Measurements from ENCODE around the gene CPLX3.

Gene CPLX3

GRCh38 chr15:74807282-74807681 lies 19.1 kb upstream of the CPLX3 start:
- DNase-seq, result no peak

GRCh38 chr15:74808078-74808839 lies 18.2 kb upstream of the CPLX3 start:
- DNase-seq, result no peak

DNA sequence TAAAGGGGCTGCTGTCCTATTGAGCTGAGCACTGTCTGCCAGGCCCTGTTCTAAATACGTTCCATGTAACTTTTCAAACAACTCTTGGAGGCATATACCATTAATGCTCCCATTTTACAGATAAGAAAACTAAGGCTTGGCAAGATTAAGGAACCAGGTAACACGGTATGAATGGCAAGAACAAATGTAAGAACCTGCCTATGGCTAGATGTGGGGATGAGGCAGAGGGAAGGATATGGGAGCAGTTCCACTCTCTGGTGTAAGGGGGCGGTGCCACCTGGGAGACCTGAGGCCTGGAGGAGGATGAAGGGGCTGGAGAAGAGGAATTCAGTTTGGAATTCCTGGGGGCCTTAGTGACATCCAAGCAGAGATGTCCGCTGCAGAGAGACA lies 17.6 kb upstream of the CPLX3 start:
- no peak for DNase-seq

- no peak for DNase-seq
Observed at GRCh38 chr15:74809242-74809641, 17.2 kb upstream of the CPLX3 start.

GRCh38 chr15:74809956-74810355 lies 16.5 kb upstream of the CPLX3 start:
- no peak for DNase-seq

GRCh38 chr15:74812533-74812932 lies 13.9 kb upstream of the CPLX3 start, which contains the start of gene LMAN1L:
TSS of gene LMAN1L (plus strand) at chr15:74812835. CDS start at chr15:74812855, 20 bp downstream.
- no peak for DNase-seq

- DNase-seq, result no peak
Observed at GRCh38 chr15:74815121-74815934, 11.1 kb upstream of the CPLX3 start.

DNA sequence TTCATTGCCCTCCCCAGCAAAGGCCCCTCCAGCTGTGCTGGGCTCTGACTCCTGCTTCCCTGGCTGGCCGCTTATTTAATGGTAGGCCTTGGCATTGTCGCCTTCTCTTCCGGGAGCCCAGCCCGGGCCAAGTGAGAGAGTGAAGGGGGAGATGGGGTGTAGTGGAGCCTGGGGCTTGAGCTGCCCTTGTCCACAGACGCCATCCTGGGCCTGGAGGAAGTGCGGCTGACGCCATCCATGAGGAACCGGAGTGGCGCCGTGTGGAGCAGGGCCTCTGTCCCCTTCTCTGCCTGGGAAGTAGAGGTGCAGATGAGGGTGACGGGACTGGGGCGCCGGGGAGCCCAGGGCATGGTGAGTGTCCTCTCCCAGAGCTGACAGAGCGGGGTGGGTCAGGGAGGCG lies 10.5 kb upstream of the CPLX3 start:
- DNase-seq, result no peak

DNA sequence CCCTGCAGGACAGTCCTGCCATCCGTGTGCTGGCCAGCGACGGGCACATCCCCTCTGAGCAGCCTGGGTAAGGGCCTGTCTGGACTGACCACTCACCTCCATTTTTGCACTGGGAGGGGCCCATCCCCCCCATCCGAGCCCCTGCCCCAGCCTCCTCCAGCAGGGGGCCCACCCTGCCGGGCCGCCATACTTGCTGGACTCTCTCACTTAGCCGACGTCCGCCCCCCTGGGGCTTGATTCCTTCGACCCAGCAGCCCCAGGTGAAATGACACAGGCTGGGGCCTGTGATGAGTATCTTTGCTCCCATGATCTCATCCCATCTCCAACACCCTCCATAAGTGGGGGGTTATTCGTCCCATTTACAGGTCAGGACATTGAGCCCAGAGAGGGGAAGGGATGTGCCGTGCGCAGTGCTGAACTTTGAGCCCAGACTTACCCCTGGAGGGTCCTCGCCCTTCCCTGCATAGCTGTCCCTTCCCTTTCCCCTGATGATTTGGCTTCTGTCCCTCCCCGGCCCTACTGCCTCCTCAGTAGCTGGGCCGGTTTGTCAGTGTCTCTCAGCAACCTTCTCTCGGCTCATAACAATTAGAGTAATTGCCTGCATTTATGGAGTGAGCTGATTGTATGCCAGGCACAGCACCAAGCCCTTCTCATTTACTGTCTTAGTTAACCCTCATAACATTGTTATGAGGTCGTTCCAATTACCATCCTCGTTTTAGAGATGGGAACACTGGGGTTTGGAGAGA lies 9.6 kb upstream of the CPLX3 start:
- DNase-seq, result no peak

- DNase-seq, result no peak
Observed at GRCh38 chr15:74817370-74817737, 9.1 kb upstream of the CPLX3 start.

DNA sequence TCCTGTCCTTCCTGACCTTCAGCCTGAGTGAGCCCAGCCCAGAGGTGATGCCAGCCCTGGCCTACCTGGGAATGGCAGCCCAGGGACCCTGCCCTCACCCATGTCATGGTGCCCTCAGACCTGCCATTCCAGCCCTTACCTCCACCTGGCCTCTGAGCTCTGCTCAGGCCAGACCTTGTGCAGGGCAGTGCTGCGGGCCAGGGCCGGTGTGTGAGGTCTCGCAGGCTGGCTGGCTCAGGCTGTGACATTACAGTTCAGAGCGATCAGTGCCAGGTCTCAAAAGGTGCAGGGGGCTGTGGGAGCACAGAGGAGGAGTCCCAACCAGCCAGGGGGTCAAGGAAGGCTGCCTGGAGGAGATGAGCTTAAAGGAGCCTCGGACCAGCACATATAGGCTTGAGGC lies 6.4 kb upstream of the CPLX3 start:
- DNase-seq, result no peak

GRCh38 chr15:74821091-74821789 lies 5.2 kb upstream of the CPLX3 start:
- DNase-seq, result no peak

- no peak for DNase-seq
Observed at GRCh38 chr15:74821790-74822158, 4.7 kb upstream of the CPLX3 start.

DNA sequence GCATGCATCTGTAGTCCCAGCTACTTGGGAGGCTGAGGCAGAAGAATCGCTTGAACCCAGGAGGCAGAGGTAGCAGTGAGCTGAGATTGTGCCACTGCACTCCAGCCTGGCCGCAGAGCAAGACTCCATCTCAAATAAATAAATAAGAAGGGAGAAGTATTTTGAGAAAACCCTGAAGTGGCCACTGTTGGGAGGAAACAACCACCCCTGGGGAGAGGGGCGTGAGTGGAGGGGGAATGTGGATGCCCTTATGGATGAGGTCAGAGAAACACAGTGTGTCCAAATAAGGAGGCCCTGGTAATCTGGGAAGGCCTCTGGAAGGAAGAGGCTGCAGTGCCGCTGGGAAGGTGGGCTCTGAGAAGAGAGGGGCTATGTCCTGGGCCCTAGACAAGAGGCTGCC lies 4.2 kb upstream of the CPLX3 start:
- DNase-seq, result no peak

GRCh38 chr15:74823324-74823723 lies 3.1 kb upstream of the CPLX3 start:
- DNase-seq, result no peak

DNA sequence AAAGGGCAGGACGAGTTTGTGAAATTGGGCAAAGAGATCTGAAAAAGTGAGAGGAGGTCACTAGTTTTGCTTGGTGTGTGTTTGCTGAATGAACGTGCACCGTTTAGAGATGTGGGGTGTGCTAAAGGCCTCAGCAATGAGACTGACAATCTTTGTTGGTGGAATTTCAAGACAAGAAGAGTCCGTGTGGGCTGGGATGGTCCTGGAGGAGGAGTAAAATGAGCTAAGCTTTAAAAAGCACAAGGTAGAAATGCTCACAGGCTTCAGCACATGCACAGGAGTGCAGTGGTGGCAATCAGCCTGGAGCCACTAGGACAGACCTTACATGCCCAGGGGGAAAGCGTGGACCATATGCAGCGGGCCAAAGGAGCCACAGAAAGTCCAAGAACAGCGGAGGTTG lies 1.5 kb upstream of the CPLX3 start:
- DNase-seq, result no peak

GRCh38 chr15:74825866-74826265 lies 561 bp upstream of the CPLX3 start:
- no peak for DNase-seq

GRCh38 chr15:74826921-74827320 lies 494 bp downstream of the CPLX3 start:
- DNase-seq, result no peak

DNA sequence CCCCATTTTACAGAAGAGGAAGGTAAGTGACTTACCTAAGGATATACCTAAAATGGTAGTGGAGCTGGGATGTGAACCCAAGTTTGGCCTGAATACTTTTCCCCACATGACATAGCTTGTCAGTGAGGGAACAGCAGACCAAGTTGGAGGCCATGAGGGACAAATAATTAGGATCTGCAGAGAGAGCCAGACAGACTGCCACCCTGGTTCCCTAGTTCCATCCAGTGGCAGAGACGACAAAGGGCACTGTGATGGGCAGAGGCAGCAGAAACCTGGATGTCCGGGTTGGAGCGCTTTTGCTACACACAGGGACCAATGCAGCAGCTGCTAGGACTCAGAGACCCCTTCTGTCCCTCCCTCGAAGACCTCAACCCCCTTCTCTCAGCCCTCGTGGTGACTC lies 1.2 kb downstream of the CPLX3 start:
- DNase-seq, result no peak

DNA sequence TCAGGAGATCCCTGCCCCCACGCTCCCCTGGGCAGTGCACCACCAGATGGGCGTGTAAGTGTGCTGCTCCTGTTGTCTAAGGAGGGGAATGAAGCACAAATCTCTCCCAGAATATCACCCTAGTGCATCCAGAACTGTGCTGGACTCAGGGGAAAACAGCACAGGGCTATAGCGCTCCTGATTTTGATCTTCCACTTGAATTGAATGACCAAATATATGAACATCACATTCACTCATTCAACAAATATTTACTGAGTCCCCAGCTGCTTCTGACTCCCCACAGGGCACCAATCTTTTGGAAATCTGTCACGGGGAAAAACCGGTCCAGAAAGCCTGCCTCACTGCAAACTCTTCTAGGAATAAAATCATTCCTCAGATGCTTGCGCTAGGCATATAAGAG lies 2.4 kb downstream of the CPLX3 start:
- no peak for DNase-seq

DNA sequence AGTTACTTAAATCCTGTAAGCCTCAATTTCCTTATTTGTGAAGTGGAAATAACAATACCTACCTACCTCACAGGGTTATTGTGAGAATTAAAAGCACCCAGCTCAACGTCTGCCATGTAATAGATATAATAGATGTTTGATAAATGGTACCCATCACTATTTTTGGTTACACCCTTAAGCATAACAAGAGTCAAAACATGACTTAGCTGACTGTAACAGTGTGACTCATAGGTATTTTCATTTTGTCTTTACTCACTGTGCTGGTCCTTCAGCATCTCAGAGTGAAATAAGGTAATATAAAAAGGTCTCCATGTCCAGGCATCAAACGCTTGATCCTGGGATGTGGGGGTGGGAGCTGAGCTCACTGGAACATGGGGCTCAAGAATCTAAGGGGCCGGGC lies 3.1 kb downstream of the CPLX3 start:
- no peak for DNase-seq

- DNase-seq, result no peak
Observed at GRCh38 chr15:74829991-74830390, 3.6 kb downstream of the CPLX3 start.

DNA sequence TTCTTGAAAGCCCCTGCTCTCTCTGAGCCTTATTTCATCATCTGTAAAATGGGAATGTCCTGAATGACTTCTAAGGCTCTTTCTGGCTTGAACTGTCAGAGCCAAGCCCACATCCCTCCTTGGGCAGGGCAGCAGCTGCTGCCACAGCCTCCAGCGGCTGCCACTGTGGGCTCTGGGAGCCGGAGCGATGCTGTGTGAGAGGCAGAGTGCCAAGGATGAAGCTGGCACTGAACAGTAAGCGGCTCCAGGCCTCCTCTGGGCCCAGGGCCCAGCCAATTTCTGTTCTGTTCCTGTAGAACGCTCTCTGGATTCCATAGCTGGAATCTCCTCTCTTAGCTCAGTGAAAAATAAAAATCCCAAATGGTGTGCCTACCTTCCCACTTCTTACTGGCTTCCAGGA lies 4.4 kb downstream of the CPLX3 start:
- DNase-seq, result no peak
